Mesenchymal stem cell (in vitro differentiated cells and primary cell): ENCODE results near the gene AHRR.

Source experiments
- DNase-seq: peaks from one replicate; pipeline ENCODE4 v3.0.0-alpha.2; 2013
- H2AFZ ChIP-seq: one replicate; pipeline ENCODE4 v1.6.1; 2013; ENCODE audit warnings: low read depth, mild to moderate bottlenecking, control low read depth, inconsistent platforms, low read length, moderate library complexity
- H2AK5ac ChIP-seq: 2 replicates; pipeline ENCODE4 v1.6.1; 2013; ENCODE audit warnings: low read length, moderate library complexity, mild to moderate bottlenecking, inconsistent platforms; ENCODE audit not compliant: severe bottlenecking
- H2BK120ac ChIP-seq: one replicate; pipeline ENCODE4 v1.6.1; 2013; ENCODE audit warnings: low read depth, mild to moderate bottlenecking, inconsistent platforms, low read length, moderate library complexity
- H2BK12ac ChIP-seq, 2 experiments: one replicate each; pipeline ENCODE4 v1.6.1; 2013; ENCODE audit warnings: inconsistent platforms in 2 of 2, low read length in 2 of 2, mild to moderate bottlenecking in 2 of 2, moderate library complexity in 2 of 2, control low read depth in 1 of 2
- H2BK15ac ChIP-seq: one replicate; pipeline ENCODE4 v1.6.1; 2013; ENCODE audit warnings: mild to moderate bottlenecking, low read depth, inconsistent platforms; ENCODE audit not compliant: poor library complexity, severe bottlenecking
- H2BK5ac ChIP-seq: 2 replicates; pipeline ENCODE4 v1.6.1; 2013; ENCODE audit warnings: low read depth, mild to moderate bottlenecking, low read length, control low read depth, inconsistent platforms; ENCODE audit not compliant: poor library complexity, severe bottlenecking
- H3K14ac ChIP-seq, 2 experiments: one replicate each; pipeline ENCODE4 v1.6.1; 2013; ENCODE audit warnings: inconsistent platforms in 2 of 2, low read length in 2 of 2, control low read depth in 1 of 2, mild to moderate bottlenecking in 1 of 2, moderate library complexity in 1 of 2
- H3K18ac ChIP-seq, 2 experiments: one replicate each; pipeline ENCODE4 v1.6.1; 2013; ENCODE audit warnings: inconsistent platforms in 2 of 2, low read length in 2 of 2, control low read depth in 1 of 2, low read depth in 1 of 2, mild to moderate bottlenecking in 1 of 2
- H3K23ac ChIP-seq, 2 experiments: one replicate each; pipeline ENCODE4 v1.6.1; 2013; ENCODE audit warnings: inconsistent platforms in 2 of 2, low read length in 2 of 2, mild to moderate bottlenecking in 2 of 2, moderate library complexity in 2 of 2, control low read depth in 1 of 2
- H3K27ac ChIP-seq: 2 replicates; pipeline ENCODE4 v1.5.1; 2013; ENCODE audit warnings: mild to moderate bottlenecking, moderate library complexity, low read length, control low read depth, inconsistent platforms; ENCODE audit not compliant: poor library complexity, severe bottlenecking
- H3K27me3 ChIP-seq, 2 experiments: 2 replicates each; pipeline versions ENCODE4 v1.6.1 to v1.7.0; 2013; ENCODE audit warnings: low read length in 2 of 2, mild to moderate bottlenecking in 2 of 2, moderate library complexity in 2 of 2, control low read depth in 1 of 2, inconsistent platforms in 1 of 2; ENCODE audit not compliant: control insufficient read depth in 1 of 2, insufficient read depth in 1 of 2
- H3K36me3 ChIP-seq, 2 experiments: 2 replicates each; pipeline versions ENCODE4 v1.6.1 to v1.7.0; 2013; ENCODE audit warnings: low read length in 2 of 2, control low read depth in 1 of 2, inconsistent platforms in 1 of 2, low read depth in 1 of 2, mild to moderate bottlenecking in 1 of 2; ENCODE audit not compliant: insufficient read depth in 2 of 2, control insufficient read depth in 1 of 2
- H3K4ac ChIP-seq, 2 experiments: one replicate each; pipeline ENCODE4 v1.6.1; 2013; ENCODE audit warnings: inconsistent platforms in 2 of 2, low read length in 2 of 2, mild to moderate bottlenecking in 2 of 2, moderate library complexity in 2 of 2, control low read depth in 1 of 2, low read depth in 1 of 2
- H3K4me1 ChIP-seq: 2 replicates; pipeline ENCODE4 v1.6.1; 2013; ENCODE audit warnings: low read depth, low read length, control low read depth; ENCODE audit not compliant: control insufficient read depth, insufficient read depth
- H3K4me2 ChIP-seq: 2 replicates; pipeline ENCODE4 v1.6.1; 2013; ENCODE audit warnings: low read length, mild to moderate bottlenecking, inconsistent platforms; ENCODE audit not compliant: poor library complexity, severe bottlenecking
- H3K4me3 ChIP-seq, 2 experiments: 2 replicates each; pipeline versions ENCODE4 v1.5.1 to v1.7.0; 2013; ENCODE audit warnings: low read length in 2 of 2, mild to moderate bottlenecking in 2 of 2, control low read depth in 1 of 2, low read depth in 1 of 2; ENCODE audit not compliant: insufficient read depth in 1 of 2
- H3K79me1 ChIP-seq: replicated peaks from 2 replicates; pipeline ENCODE4 v1.6.1; 2013; ENCODE audit warnings: mild to moderate bottlenecking, control low read depth, low read length, inconsistent platforms; ENCODE audit not compliant: poor library complexity, severe bottlenecking
- H3K9ac ChIP-seq: 2 replicates; pipeline ENCODE4 v1.7.0; 2013; ENCODE audit warnings: mild to moderate bottlenecking, low read length, moderate library complexity
- H3K9me3 ChIP-seq: 2 replicates; pipeline ENCODE4 v1.7.0; 2013; ENCODE audit warnings: mild to moderate bottlenecking, low read length; ENCODE audit not compliant: control insufficient read depth
- H4K8ac ChIP-seq: one replicate; pipeline ENCODE4 v1.6.1; 2013; ENCODE audit warnings: inconsistent platforms, mild to moderate bottlenecking, low read length, moderate library complexity
- H4K91ac ChIP-seq: one replicate; pipeline ENCODE4 v1.6.1; 2013; ENCODE audit warnings: mild to moderate bottlenecking, low read length, inconsistent platforms
- WGBS: methylation state at CpG from one replicate; pipeline ENCODE4 v1.1.7; 2013; ENCODE audit warnings: mixed read lengths; 5-methylcytosine and 5-hydroxymethylcytosine counted together

Gene AHRR

DNA sequence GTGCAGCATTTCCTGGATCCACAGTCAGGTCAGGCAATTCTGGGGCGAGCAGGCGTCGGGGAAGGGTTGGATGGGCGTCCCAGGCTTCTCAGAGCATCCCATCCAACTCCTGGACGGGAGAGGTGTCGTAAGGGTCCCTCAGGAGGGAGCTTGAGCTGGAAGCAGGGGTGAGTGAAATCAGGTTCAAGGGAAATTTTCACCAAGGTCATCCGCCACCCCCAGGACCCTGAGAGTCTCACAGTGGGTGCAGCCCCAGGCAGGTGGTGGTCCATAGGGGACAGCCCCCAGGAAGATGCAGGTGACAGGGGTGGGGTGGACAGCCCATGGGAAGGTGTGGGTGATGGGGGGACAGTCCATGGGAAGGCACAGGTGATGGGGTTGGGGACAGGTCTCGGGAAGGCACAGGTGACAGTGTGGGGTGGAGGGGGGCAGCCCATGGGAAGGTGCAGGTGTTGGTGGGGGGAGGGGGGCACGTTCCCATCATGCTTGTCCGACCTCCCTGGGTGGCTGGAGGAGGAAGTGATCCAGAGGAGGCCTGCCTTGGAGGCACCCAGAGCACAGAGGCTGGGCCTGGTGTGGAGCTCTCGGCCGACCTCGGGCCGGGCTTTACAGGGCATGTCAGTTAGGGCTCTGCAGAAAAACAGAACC is 48.9 kb downstream of the AHRR start:
- H3K79me1 ChIP-seq: no peaks in the 10 kb centered on the region
- H3K4me2 ChIP-seq: no peak overlapping the region
- H3K14ac ChIP-seq: peak overlapping the region in 1 of 2 experiments; percentile 39
- no peak overlapping the region for H3K23ac ChIP-seq
- H3K4me3 ChIP-seq: no peak overlapping the region
- DNase-seq: no peak
- H3K27me3 ChIP-seq: no peaks in the 10 kb centered on the region
- H2AK5ac ChIP-seq: no peak overlapping the region
- no peak overlapping the region for H2BK5ac ChIP-seq
- H2BK15ac ChIP-seq: no peak overlapping the region
- H3K4ac ChIP-seq: no peak overlapping the region
- H3K9ac ChIP-seq: no peak overlapping the region
- peak overlapping the region in 1 of 2 experiments; percentile 70 for H2BK12ac ChIP-seq
- peaks cover 39% of the 10 kb centered on the region for H3K4me1 ChIP-seq
- no peak overlapping the region for H3K18ac ChIP-seq
- peaks cover 15% of the 10 kb centered on the region for H3K9me3 ChIP-seq
- peaks cover 6 to 18% of the 10 kb centered on the region in 2 experiments for H3K36me3 ChIP-seq
- H4K91ac ChIP-seq: peak overlapping the region; percentile 25
- H2BK120ac ChIP-seq: no peak overlapping the region
- H4K8ac ChIP-seq: peak overlapping the region; percentile 79
- H3K27ac ChIP-seq: no peak overlapping the region
- no peak overlapping the region for H2AFZ ChIP-seq
- WGBS: 92% methylated on average over 14 of the region's 14 CpGs

DNA sequence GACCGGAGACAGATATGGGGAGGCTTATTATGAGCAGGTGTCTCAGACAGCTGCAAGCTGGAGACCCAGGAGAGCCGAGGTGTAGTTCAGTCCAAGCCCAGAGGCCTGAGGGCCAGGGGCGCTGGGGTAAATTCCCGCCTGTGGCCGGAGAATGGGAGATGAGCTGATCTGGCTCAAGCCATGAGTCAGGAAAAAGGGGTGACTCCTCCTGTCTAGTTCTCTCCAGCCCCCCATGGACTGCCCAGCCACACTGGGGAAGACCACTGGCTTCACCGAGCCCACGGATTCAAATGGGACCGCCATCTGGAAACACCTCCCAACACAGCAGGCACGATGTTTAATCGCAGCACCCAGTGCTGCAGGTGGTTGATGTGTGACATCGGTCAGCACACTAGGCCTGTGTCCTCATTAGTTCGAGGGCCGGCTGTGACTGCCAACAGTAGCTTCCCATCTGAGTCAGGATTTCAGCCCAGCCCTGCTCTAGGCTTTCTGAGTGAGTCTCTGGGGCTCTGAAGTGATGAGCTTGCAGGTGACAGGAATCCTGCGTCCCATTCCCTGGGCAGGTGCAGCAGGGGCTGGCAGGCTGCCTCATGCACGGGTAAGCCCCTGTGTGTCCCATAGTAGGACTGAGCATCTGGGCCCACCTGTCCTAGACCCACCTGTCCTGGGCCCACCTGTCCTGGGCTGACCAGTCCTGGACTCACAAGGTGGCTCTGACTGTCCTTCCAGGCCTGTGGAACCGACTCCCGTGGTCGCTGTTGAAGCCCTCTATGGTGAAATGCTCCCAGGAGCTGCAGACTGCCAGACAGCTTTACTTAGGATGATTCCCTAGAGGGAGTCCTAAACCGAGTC is 49.7 kb downstream of the AHRR start:
- peak overlapping the region; percentile 80 for H4K91ac ChIP-seq
- H2BK120ac ChIP-seq: peak overlapping the region; percentile 96
- H3K9ac ChIP-seq: no peak overlapping the region
- no peak overlapping the region for H2BK5ac ChIP-seq
- peaks cover 6 to 15% of the 10 kb centered on the region in 2 experiments for H3K36me3 ChIP-seq
- DNase-seq: peak; percentile 45
- peak overlapping the region; percentile 51 to 92 for H2BK12ac ChIP-seq
- H3K27me3 ChIP-seq: no peaks in the 10 kb centered on the region
- 90% methylated on average over 19 of the region's 19 CpGs for WGBS
- H3K18ac ChIP-seq: peak overlapping the region in 1 of 2 experiments; percentile 97
- H2BK15ac ChIP-seq: no peak overlapping the region
- peaks cover 7% of the 10 kb centered on the region for H3K9me3 ChIP-seq
- no peak overlapping the region for H2AK5ac ChIP-seq
- H3K14ac ChIP-seq: peak overlapping the region in 1 of 2 experiments; percentile 49
- H3K4me1 ChIP-seq: peaks cover 39% of the 10 kb centered on the region
- H2AFZ ChIP-seq: no peak overlapping the region
- H3K23ac ChIP-seq: no peak overlapping the region
- H3K4me2 ChIP-seq: no peak overlapping the region
- H3K4ac ChIP-seq: peak overlapping the region; percentile 16 to 19
- no peak overlapping the region for H3K4me3 ChIP-seq
- H3K79me1 ChIP-seq: no peaks in the 10 kb centered on the region
- H3K27ac ChIP-seq: no peak overlapping the region
- peak overlapping the region; percentile 3 for H4K8ac ChIP-seq

DNA sequence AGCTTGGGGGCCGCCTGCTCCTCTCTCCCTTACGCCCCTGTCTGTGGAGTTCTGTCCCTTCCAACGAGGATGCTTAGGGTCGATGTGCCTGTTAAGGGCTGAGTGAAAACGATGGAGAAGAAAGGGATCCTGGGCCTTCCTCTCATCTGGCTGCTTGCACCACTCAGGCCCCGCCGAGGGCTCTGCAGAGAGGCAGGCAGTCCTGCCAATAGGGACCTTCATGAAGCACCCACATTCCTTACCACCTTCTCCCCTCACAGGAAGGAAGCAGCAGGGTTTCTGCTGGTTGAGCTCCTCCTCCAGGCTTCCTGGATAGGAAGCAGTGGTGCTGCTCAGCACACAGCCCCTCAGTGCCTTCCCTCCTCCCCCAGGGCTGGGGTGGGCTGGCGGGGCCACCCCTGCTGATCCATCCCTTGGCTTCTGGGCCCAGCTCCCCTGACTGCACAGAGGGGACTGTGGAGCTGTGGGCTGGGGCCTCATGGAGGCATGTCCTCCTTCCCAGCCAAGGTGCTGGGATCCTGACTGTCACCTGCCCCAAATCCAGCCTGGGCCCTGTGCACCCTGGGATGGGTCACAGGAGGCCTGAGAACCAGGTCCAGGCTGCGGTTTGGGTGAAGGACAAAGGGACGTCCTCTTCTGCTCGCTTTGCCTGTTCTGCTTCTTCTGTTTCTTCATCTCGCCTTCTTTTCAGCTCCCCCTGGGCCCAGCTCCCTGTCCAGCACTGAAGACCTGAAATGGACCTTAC is 50.5 kb downstream of the AHRR start:
- peak overlapping the region; percentile 42 to 98 for H3K4ac ChIP-seq
- WGBS: 76% methylated on average over 12 of the region's 12 CpGs
- H2AK5ac ChIP-seq: no peak overlapping the region
- H3K79me1 ChIP-seq: no peaks in the 10 kb centered on the region
- H2AFZ ChIP-seq: no peak overlapping the region
- no peak overlapping the region for H3K27ac ChIP-seq
- H3K4me1 ChIP-seq: peaks cover 40% of the 10 kb centered on the region
- H2BK5ac ChIP-seq: no peak overlapping the region
- H3K36me3 ChIP-seq: peaks cover 6 to 18% of the 10 kb centered on the region in 2 experiments
- H2BK120ac ChIP-seq: peak overlapping the region; percentile 96
- peak overlapping the region in 1 of 2 experiments; percentile 5 for H3K23ac ChIP-seq
- H2BK15ac ChIP-seq: peak overlapping the region; percentile 75
- H2BK12ac ChIP-seq: peak overlapping the region; percentile 51 to 92
- no peak overlapping the region for H3K4me3 ChIP-seq
- no peaks in the 10 kb centered on the region for H3K27me3 ChIP-seq
- peak overlapping the region; percentile 97 for H3K18ac ChIP-seq
- no peaks in the 10 kb centered on the region for H3K9me3 ChIP-seq
- DNase-seq: no peak
- no peak overlapping the region for H3K4me2 ChIP-seq
- peak overlapping the region; percentile 99 for H4K91ac ChIP-seq
- H4K8ac ChIP-seq: peak overlapping the region; percentile 82
- peak overlapping the region in 1 of 2 experiments; percentile 14 for H3K14ac ChIP-seq
- H3K9ac ChIP-seq: no peak overlapping the region
